GM18505 (cell line): ENCODE results near the gene DAG1.

ENCODE experiments used
- ATAC-seq: cut with Tn5 transposase; IDR thresholded peaks from one replicate; pipeline ENCODE4 v1.9.1; 2021; ENCODE audit not compliant: unreplicated experiment
- POLR2A ChIP-seq: IDR thresholded peaks from 4 replicates; pipeline ENCODE4 v1.6.1; 2011; ENCODE audit warnings: borderline replicate concordance; ENCODE audit not compliant: insufficient read depth, insufficient read length; ENCODE audit errors: extremely low read depth

DAG1 gene

GRCh38 chr3:49533786-49534519 is 63.9 kb downstream of the DAG1 start:
- no peak for TF ChIP-seq POLR2A
- ATAC-seq = no peak

- no peak for TF ChIP-seq POLR2A
- ATAC-seq = no peak
Observed at GRCh38 chr3:49534581-49535441, 64.7 kb downstream of the DAG1 start.

GRCh38 chr3:49535971-49536874 is 66.2 kb downstream of the DAG1 start:
- TF ChIP-seq POLR2A = no peak

GRCh38 chr3:49536875-49537533 is 66.9 kb downstream of the DAG1 start:
- no peak for TF ChIP-seq POLR2A
- ATAC-seq = no peak

More at GRCh38 chr3:49535971-49536874, 66.2 kb downstream of the DAG1 start:
- no peak for ATAC-seq

- no peak for TF ChIP-seq POLR2A
- peak; percentile 85 for ATAC-seq
Observed at GRCh38 chr3:49539659-49540560, 69.8 kb downstream of the DAG1 start.

GRCh38 chr3:49552087-49552486 is 82.0 kb downstream of the DAG1 start:
- no peak for TF ChIP-seq POLR2A
- no peak for ATAC-seq

- no peak for ATAC-seq
- no peak for TF ChIP-seq POLR2A
Observed at GRCh38 chr3:49553324-49553691, 83.2 kb downstream of the DAG1 start.

- peak; percentile 24 for TF ChIP-seq POLR2A
- ATAC-seq = peak; percentile 85
Observed at GRCh38 chr3:49553692-49554632, 83.9 kb downstream of the DAG1 start, which contains the start of gene BSN. Gene BSN, plus strand, starts transcription at chr3:49554477. Its CDS starts 126 bp downstream, at chr3:49554603.

- peak; percentile 47 for ATAC-seq
- TF ChIP-seq POLR2A = no peak
Observed at GRCh38 chr3:49554633-49555265, 84.7 kb downstream of the DAG1 start.

- no peak for TF ChIP-seq POLR2A
- ATAC-seq = no peak
Observed at GRCh38 chr3:49556500-49557275, 86.6 kb downstream of the DAG1 start.

GRCh38 chr3:49563040-49563578 is 93.0 kb downstream of the DAG1 start:
- TF ChIP-seq POLR2A = no peak
- no peak for ATAC-seq
